Psoas muscle (tissue), 8 donors: ENCODE measurements around the gene ANKRD13C. TPM values are rescaled to one million over a fixed set of nuclear protein-coding genes. Genes with fewer than 3 reads are reported as not detected.

ENCODE experiments used
- ATAC-seq, 4 donors: fragments of 200-7000 bp; cut with Tn5 transposase; one replicate each; pipeline ENCODE4 v1.9.1; 2020; ENCODE audit warnings: moderate library complexity in 3 of 4, mild to moderate bottlenecking in 2 of 4
- DNase-seq, 2 donors: peaks; one replicate each; pipeline ENCODE4 v3.0.0-alpha.2; 2020
- H3K27ac ChIP-seq: fragments of 200-600 bp; one replicate; pipeline ENCODE4 v1.8.0; 2022
- H3K27me3 ChIP-seq, 3 donors: fragments of 200-600 bp in 1 of 3; one replicate each; pipeline versions ENCODE4 v1.6.1 to v1.8.0; 2013 to 2022; ENCODE audit warnings: low read length in 2 of 3, mild to moderate bottlenecking in 2 of 3, moderate library complexity in 1 of 3; ENCODE audit not compliant: insufficient read depth in 3 of 3
- H3K36me3 ChIP-seq, 2 donors: fragments of 200-600 bp in 1 of 2; one replicate each; pipeline versions ENCODE4 v1.6.1 to v1.8.0; 2013 to 2022; ENCODE audit warnings: low read depth in 1 of 2, mild to moderate bottlenecking in 1 of 2, moderate library complexity in 1 of 2; ENCODE audit not compliant: insufficient read depth in 1 of 2
- H3K4me1 ChIP-seq: fragments of 200-600 bp; one replicate; pipeline ENCODE4 v1.8.0; 2022
- H3K4me3 ChIP-seq: fragments of 200-600 bp; one replicate; pipeline ENCODE4 v1.8.0; 2022; ENCODE audit warnings: mild to moderate bottlenecking
- H3K9me3 ChIP-seq: fragments of 200-600 bp; one replicate; pipeline ENCODE4 v1.8.0; 2022
- WGBS, 3 donors: extraction: QIAGEN DNeasy Blood & Tissue Kit; methylation state at CpG; one replicate each; pipeline versions ENCODE4 v1.1.6 to v1.1.7; 2013; 5-methylcytosine and 5-hydroxymethylcytosine counted together
- intact Hi-C, 2 donors: fragments of 100-400 bp; cut with DNase I; formaldehyde crosslinking; loops; one replicate each; pipeline versions ENCODE4 v1.11.0 to v1.14.2; 2022
- polyA plus RNA-seq, 3 donors: library from polyadenylated mRNA; stranded (reverse); fragments of 200-250 nt; gene quantifications; one replicate each; pipeline ENCODE4 v1.2.3, GENCODE V29; 2013
- total RNA-seq, 4 donors: library from RNA; stranded (reverse); fragmentation: NEBNext Ultra II Directional in 2 of 4; extraction: Animal tissue kit (Norgen Biotek cat#: 25700) in 2 of 4; gene quantifications; one replicate each; pipeline versions ENCODE4 v1.2.1 to v1.2.4, GENCODE V29; 2021 to 2023
- TF ChIP-seq, protein P1 (sequence below): fragments of 200-600 bp; IDR thresholded peaks from one replicate; pipeline ENCODE4 v1.8.0; 2022; ENCODE audit warnings: antibody characterized with exemption
- donor health status: healthy with polysubstance abuse.
- donor health status: DM: no; HTN: no; CAD: no; lungs with moderate emphysema.
- donor health status: Bipolar disorder and iron deficiency.
- donor health status: healthy.
- donor health status: DM: yes; HTN: yes; CAD: no.
- donor health status: DM: no; HTN: no; CAD: no.
- donor health status: DM: no; HTN: no; CAD: no.
- donor health status: DM: yes; HTN: yes; CAD: no.

ANKRD13C gene
- total and polyA plus RNA-seq, 7 donors, result 5.9 to 18.1 (median 11.4) TPM

DNA sequence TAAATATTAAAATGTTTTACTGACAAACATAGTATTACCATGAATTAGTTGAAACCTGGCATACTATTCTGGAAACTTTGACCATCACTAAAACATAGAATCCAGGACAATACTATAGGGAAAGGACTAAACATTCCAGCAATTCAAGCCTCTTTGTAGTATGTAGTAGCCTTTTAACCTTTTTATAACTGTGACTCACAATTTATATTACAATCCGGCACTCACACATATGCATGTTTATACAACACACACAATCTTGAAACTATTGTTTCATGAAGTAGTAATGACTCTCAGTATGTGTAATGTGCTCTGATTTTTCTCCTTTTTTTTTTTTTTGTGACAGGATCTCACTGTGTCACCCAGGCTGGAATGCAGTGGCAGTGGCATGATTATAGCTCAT, 64.3 kb downstream of the ANKRD13C start:
- Histone ChIP-seq H3K4me1 (no peaks in the 10 kb centered on the region), H3K27me3 (no peaks in the 10 kb centered on the region), H3K9me3 (no peaks in the 10 kb centered on the region), H3K27ac (no peak overlapping the region), H3K4me3 (no peak overlapping the region), H3K36me3 (peaks cover 0 to 79% of the 10 kb centered on the region in 2 donors)
- intact Hi-C loops, result loop anchor here in 1 of 2 donors (5.0 kb wide), 1 partner anchor 48 kb away; no protein-coding TSS in a partner anchor
- ATAC-seq (no peak), DNase-seq (no peak)
- WGBS, 3 donors, result 94 to 98% (median 97%) methylated on average over 1 of the region's 1 CpG
- TF ChIP-seq, protein P1, sequence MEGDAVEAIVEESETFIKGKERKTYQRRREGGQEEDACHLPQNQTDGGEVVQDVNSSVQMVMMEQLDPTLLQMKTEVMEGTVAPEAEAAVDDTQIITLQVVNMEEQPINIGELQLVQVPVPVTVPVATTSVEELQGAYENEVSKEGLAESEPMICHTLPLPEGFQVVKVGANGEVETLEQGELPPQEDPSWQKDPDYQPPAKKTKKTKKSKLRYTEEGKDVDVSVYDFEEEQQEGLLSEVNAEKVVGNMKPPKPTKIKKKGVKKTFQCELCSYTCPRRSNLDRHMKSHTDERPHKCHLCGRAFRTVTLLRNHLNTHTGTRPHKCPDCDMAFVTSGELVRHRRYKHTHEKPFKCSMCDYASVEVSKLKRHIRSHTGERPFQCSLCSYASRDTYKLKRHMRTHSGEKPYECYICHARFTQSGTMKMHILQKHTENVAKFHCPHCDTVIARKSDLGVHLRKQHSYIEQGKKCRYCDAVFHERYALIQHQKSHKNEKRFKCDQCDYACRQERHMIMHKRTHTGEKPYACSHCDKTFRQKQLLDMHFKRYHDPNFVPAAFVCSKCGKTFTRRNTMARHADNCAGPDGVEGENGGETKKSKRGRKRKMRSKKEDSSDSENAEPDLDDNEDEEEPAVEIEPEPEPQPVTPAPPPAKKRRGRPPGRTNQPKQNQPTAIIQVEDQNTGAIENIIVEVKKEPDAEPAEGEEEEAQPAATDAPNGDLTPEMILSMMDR, result no peak

DNA sequence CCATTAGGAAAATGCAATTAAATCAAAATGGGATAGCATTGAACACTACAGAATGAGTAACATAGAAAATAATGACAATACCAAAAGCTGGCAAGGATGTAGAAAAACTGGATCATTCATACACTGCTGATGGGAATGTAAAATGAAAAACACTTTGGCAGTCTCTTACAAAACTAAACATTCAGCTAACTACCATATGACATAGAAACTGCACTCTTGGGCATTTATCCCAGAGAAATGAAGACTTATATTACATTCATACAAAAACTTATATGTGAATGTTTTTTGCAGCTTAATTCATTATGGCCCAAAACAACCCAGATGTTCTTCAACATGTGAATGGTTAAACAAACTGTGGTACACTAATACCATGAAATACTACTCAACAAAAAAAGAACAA, 66.4 kb downstream of the ANKRD13C start:
- no peak overlapping the region for H3K27ac ChIP-seq
- DNase-seq (no peak), ATAC-seq (no peak)
- intact Hi-C loops, result no loop called here
- H3K27me3 ChIP-seq, result no peaks in the 10 kb centered on the region
- TF ChIP-seq, protein P1, result no peak
- H3K4me1 ChIP-seq, result no peaks in the 10 kb centered on the region
- peaks cover 0 to 59% of the 10 kb centered on the region in 2 donors for H3K36me3 ChIP-seq
- no peaks in the 10 kb centered on the region for H3K9me3 ChIP-seq
- H3K4me3 ChIP-seq, result no peak overlapping the region

DNA sequence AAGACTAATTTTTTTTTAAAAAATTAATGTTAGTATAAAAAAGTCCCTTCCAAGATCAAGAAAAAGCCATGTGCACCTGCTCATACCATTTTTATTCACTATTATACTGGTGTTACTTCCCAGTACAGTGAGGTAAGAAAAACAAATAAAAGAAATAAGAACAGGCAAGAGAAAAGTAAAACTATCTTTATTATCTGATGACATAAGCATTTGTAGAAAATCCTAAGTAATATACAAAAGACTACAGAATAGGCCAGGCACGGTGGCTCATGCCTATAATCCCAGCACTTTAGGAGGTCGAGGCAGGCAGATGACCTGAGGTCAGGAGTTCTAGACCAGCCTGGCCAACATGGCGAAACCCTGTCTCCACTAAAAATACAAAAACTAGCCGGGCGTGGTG, 68.1 kb downstream of the ANKRD13C start:
- ATAC-seq, result no peak
- no peaks in the 10 kb centered on the region for H3K4me1 ChIP-seq

DNA sequence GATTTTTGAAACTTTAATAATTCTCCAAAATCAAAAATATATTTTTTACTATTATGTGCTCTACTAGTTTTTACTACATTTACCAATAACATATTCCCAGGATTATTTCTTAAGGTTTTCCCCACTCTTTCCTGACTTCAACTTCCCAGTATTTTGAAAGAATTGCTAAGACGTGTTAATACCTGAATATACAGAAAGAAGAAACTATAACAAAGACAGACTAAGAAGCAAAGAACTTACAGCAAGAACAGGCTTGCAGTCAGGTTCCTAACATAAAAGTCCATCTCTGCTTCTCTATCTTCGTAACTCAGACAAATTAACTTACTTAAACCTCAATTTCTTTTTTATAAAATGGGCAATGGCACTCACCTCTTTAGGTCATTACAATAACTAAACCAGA, 70.2 kb downstream of the ANKRD13C start:
- no peak for DNase-seq
- Histone ChIP-seq H3K27ac (no peak overlapping the region), H3K36me3 (peaks cover 0 to 32% of the 10 kb centered on the region in 2 donors), H3K4me3 (no peak overlapping the region), H3K4me1 (no peaks in the 10 kb centered on the region), H3K27me3 (no peaks in the 10 kb centered on the region), H3K9me3 (no peaks in the 10 kb centered on the region)
- intact Hi-C loops, result no loop called here
- TF ChIP-seq, protein P1, result no peak
- whole genome bisulfite sequencing, 3 donors, result 91 to 99% (median 97%) methylated on average over 2 of the region's 2 CpGs
- ATAC-seq, result no peak

More for the DNA sequence above, 68.1 kb downstream of the ANKRD13C start:
- DNase-seq, result no peak
- intact Hi-C loops, result no loop called here
- H3K36me3 ChIP-seq, result peaks cover 0 to 52% of the 10 kb centered on the region in 2 donors
- no peak overlapping the region for H3K4me3 ChIP-seq
- TF ChIP-seq, protein P1, result no peak
- no peak overlapping the region for H3K27ac ChIP-seq
- WGBS, 3 donors, result 72 to 95% (median 89%) methylated on average over 5 of the region's 5 CpGs
- no peaks in the 10 kb centered on the region for H3K27me3 ChIP-seq
- no peaks in the 10 kb centered on the region for H3K9me3 ChIP-seq

DNA sequence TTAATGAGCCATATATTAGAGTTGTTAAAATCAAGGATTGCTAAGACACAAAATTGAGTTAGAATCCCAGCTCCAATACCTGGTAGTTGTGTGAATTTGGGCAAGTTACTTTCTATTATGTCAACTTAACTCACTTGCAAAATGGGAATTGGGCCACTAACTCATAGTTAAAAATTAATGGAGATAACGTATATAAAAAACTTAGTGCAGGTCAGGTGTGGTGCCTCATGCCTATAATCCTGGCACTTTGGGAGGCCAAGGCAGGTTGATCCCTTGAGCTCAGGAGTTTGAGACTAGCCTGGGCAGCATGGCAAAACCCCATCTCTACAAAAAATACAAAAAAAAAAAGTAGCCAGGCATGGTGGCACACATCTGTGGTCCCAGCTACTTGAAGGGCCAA, 75.8 kb downstream of the ANKRD13C start:
- TF ChIP-seq, protein P1, result no peak
- Histone ChIP-seq H3K36me3 (peaks cover 0 to 38% of the 10 kb centered on the region in 2 donors), H3K4me1 (no peaks in the 10 kb centered on the region), H3K4me3 (no peak overlapping the region), H3K9me3 (no peaks in the 10 kb centered on the region), H3K27me3 (no peaks in the 10 kb centered on the region), H3K27ac (no peak overlapping the region)
- DNase-seq, result no peak
- intact Hi-C loops, result no loop called here
- no peak for ATAC-seq
- 90 to 97% (median 96%) methylated on average over 1 of the region's 1 CpG for WGBS, 3 donors
